Mesenchymal stem cell (in vitro differentiated cells and primary cell): ENCODE results near the gene INTS15.

ENCODE experiments used
- DNase-seq: peaks from one replicate; pipeline ENCODE4 v3.0.0-alpha.2; 2013
- H2AFZ ChIP-seq: one replicate; pipeline ENCODE4 v1.6.1; 2013; ENCODE audit warnings: low read depth, mild to moderate bottlenecking, control low read depth, inconsistent platforms, low read length, moderate library complexity
- H2AK5ac ChIP-seq: 2 replicates; pipeline ENCODE4 v1.6.1; 2013; ENCODE audit warnings: low read length, moderate library complexity, mild to moderate bottlenecking, inconsistent platforms; ENCODE audit not compliant: severe bottlenecking
- H2BK120ac ChIP-seq: one replicate; pipeline ENCODE4 v1.6.1; 2013; ENCODE audit warnings: low read depth, mild to moderate bottlenecking, inconsistent platforms, low read length, moderate library complexity
- H2BK12ac ChIP-seq, 2 experiments: one replicate each; pipeline ENCODE4 v1.6.1; 2013; ENCODE audit warnings: inconsistent platforms in 2 of 2, low read length in 2 of 2, mild to moderate bottlenecking in 2 of 2, moderate library complexity in 2 of 2, control low read depth in 1 of 2
- H2BK15ac ChIP-seq: one replicate; pipeline ENCODE4 v1.6.1; 2013; ENCODE audit warnings: mild to moderate bottlenecking, low read depth, inconsistent platforms; ENCODE audit not compliant: poor library complexity, severe bottlenecking
- H2BK5ac ChIP-seq: 2 replicates; pipeline ENCODE4 v1.6.1; 2013; ENCODE audit warnings: low read depth, mild to moderate bottlenecking, low read length, control low read depth, inconsistent platforms; ENCODE audit not compliant: poor library complexity, severe bottlenecking
- H3K14ac ChIP-seq, 2 experiments: one replicate each; pipeline ENCODE4 v1.6.1; 2013; ENCODE audit warnings: inconsistent platforms in 2 of 2, low read length in 2 of 2, control low read depth in 1 of 2, mild to moderate bottlenecking in 1 of 2, moderate library complexity in 1 of 2
- H3K18ac ChIP-seq, 2 experiments: one replicate each; pipeline ENCODE4 v1.6.1; 2013; ENCODE audit warnings: inconsistent platforms in 2 of 2, low read length in 2 of 2, control low read depth in 1 of 2, low read depth in 1 of 2, mild to moderate bottlenecking in 1 of 2
- H3K23ac ChIP-seq, 2 experiments: one replicate each; pipeline ENCODE4 v1.6.1; 2013; ENCODE audit warnings: inconsistent platforms in 2 of 2, low read length in 2 of 2, mild to moderate bottlenecking in 2 of 2, moderate library complexity in 2 of 2, control low read depth in 1 of 2
- H3K27ac ChIP-seq: 2 replicates; pipeline ENCODE4 v1.5.1; 2013; ENCODE audit warnings: mild to moderate bottlenecking, moderate library complexity, low read length, control low read depth, inconsistent platforms; ENCODE audit not compliant: poor library complexity, severe bottlenecking
- H3K27me3 ChIP-seq, 2 experiments: 2 replicates each; pipeline versions ENCODE4 v1.6.1 to v1.7.0; 2013; ENCODE audit warnings: low read length in 2 of 2, mild to moderate bottlenecking in 2 of 2, moderate library complexity in 2 of 2, control low read depth in 1 of 2, inconsistent platforms in 1 of 2; ENCODE audit not compliant: control insufficient read depth in 1 of 2, insufficient read depth in 1 of 2
- H3K36me3 ChIP-seq, 2 experiments: 2 replicates each; pipeline versions ENCODE4 v1.6.1 to v1.7.0; 2013; ENCODE audit warnings: low read length in 2 of 2, control low read depth in 1 of 2, inconsistent platforms in 1 of 2, low read depth in 1 of 2, mild to moderate bottlenecking in 1 of 2; ENCODE audit not compliant: insufficient read depth in 2 of 2, control insufficient read depth in 1 of 2
- H3K4ac ChIP-seq, 2 experiments: one replicate each; pipeline ENCODE4 v1.6.1; 2013; ENCODE audit warnings: inconsistent platforms in 2 of 2, low read length in 2 of 2, mild to moderate bottlenecking in 2 of 2, moderate library complexity in 2 of 2, control low read depth in 1 of 2, low read depth in 1 of 2
- H3K4me1 ChIP-seq: 2 replicates; pipeline ENCODE4 v1.6.1; 2013; ENCODE audit warnings: low read depth, low read length, control low read depth; ENCODE audit not compliant: control insufficient read depth, insufficient read depth
- H3K4me2 ChIP-seq: 2 replicates; pipeline ENCODE4 v1.6.1; 2013; ENCODE audit warnings: low read length, mild to moderate bottlenecking, inconsistent platforms; ENCODE audit not compliant: poor library complexity, severe bottlenecking
- H3K4me3 ChIP-seq, 2 experiments: 2 replicates each; pipeline versions ENCODE4 v1.5.1 to v1.7.0; 2013; ENCODE audit warnings: low read length in 2 of 2, mild to moderate bottlenecking in 2 of 2, control low read depth in 1 of 2, low read depth in 1 of 2; ENCODE audit not compliant: insufficient read depth in 1 of 2
- H3K79me1 ChIP-seq: replicated peaks from 2 replicates; pipeline ENCODE4 v1.6.1; 2013; ENCODE audit warnings: mild to moderate bottlenecking, control low read depth, low read length, inconsistent platforms; ENCODE audit not compliant: poor library complexity, severe bottlenecking
- H3K9ac ChIP-seq: 2 replicates; pipeline ENCODE4 v1.7.0; 2013; ENCODE audit warnings: mild to moderate bottlenecking, low read length, moderate library complexity
- H3K9me3 ChIP-seq: 2 replicates; pipeline ENCODE4 v1.7.0; 2013; ENCODE audit warnings: mild to moderate bottlenecking, low read length; ENCODE audit not compliant: control insufficient read depth
- H4K8ac ChIP-seq: one replicate; pipeline ENCODE4 v1.6.1; 2013; ENCODE audit warnings: inconsistent platforms, mild to moderate bottlenecking, low read length, moderate library complexity
- H4K91ac ChIP-seq: one replicate; pipeline ENCODE4 v1.6.1; 2013; ENCODE audit warnings: mild to moderate bottlenecking, low read length, inconsistent platforms
- WGBS: methylation state at CpG from one replicate; pipeline ENCODE4 v1.1.7; 2013; ENCODE audit warnings: mixed read lengths; 5-methylcytosine and 5-hydroxymethylcytosine counted together

The INTS15 gene

GRCh38 chr7:6640246-6640721 lies 50.5 kb downstream of the INTS15 start:
- no peak overlapping the region for H2AK5ac ChIP-seq
- H3K4me1 ChIP-seq, result peaks cover 23% of the 10 kb centered on the region
- no peak overlapping the region for H3K4ac ChIP-seq
- H3K27me3 ChIP-seq, result no peaks in the 10 kb centered on the region
- H3K27ac ChIP-seq, result no peak overlapping the region
- no peak overlapping the region for H3K4me3 ChIP-seq
- H2BK15ac ChIP-seq, result no peak overlapping the region
- H2BK5ac ChIP-seq, result no peak overlapping the region
- H3K14ac ChIP-seq, result no peak overlapping the region
- H3K18ac ChIP-seq, result no peak overlapping the region
- no peak overlapping the region for H3K4me2 ChIP-seq
- no peak overlapping the region for H3K23ac ChIP-seq
- DNase-seq, result peak; percentile 50
- H4K91ac ChIP-seq, result no peak overlapping the region
- H4K8ac ChIP-seq, result no peak overlapping the region
- peaks cover 46 to 62% of the 10 kb centered on the region in 2 experiments for H3K36me3 ChIP-seq
- no peak overlapping the region for H2BK120ac ChIP-seq
- peak overlapping the region; percentile 25 for H3K9ac ChIP-seq
- H2BK12ac ChIP-seq, result no peak overlapping the region
- peaks cover 63% of the 10 kb centered on the region for H3K79me1 ChIP-seq
- 77% methylated on average over 11 of the region's 11 CpGs for WGBS
- H2AFZ ChIP-seq, result no peak overlapping the region
- H3K9me3 ChIP-seq, result no peaks in the 10 kb centered on the region

DNA sequence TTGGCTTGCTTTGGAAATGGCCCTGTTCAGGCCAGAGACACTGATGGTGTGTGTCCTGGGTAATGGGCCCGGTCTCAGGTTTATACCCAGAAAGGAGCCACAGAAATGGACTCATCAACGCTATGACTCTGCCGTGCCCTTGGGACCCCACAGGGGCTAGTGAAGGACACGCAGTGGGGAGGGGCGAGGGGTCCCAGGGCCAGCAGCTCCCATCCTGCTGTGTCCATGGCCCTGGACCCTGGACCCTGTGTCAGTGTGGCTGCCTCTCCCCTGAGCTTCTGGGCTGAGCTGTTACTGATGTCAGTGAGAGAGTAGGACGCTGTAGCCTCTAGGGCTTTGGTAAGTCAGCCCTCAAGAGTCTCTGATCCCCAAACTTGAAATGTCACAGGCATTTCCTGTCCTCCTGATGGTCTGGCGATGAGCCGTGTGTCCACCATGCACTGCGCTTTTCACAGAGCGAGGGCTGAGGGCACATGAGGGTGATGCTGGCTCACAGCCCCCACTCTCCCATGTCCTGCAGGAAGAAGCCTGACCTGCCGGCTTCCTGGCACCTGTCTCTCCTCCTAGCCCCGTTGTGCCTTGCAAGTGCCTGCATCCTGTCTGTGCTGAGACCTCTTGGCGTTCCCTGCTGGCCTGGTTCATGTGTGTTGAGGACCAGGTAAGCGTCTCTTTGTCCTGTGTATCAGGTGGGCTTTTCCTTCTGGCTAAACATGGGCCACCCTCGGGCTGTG lies 51.6 kb downstream of the INTS15 start:
- H3K9ac ChIP-seq, result no peak overlapping the region
- H2AK5ac ChIP-seq, result no peak overlapping the region
- H2BK120ac ChIP-seq, result no peak overlapping the region
- no peak for DNase-seq
- H4K8ac ChIP-seq, result no peak overlapping the region
- H3K18ac ChIP-seq, result no peak overlapping the region
- H3K27me3 ChIP-seq, result no peaks in the 10 kb centered on the region
- H3K36me3 ChIP-seq, result peaks cover 53 to 71% of the 10 kb centered on the region in 2 experiments
- no peak overlapping the region for H3K27ac ChIP-seq
- H2BK15ac ChIP-seq, result no peak overlapping the region
- H2BK12ac ChIP-seq, result no peak overlapping the region
- no peaks in the 10 kb centered on the region for H3K9me3 ChIP-seq
- H3K4me1 ChIP-seq, result peaks cover 20% of the 10 kb centered on the region
- no peak overlapping the region for H3K23ac ChIP-seq
- no peak overlapping the region for H3K4me3 ChIP-seq
- 94% methylated on average over 15 of the region's 15 CpGs for WGBS
- no peak overlapping the region for H3K4me2 ChIP-seq
- no peak overlapping the region for H4K91ac ChIP-seq
- H3K79me1 ChIP-seq, result peaks cover 64% of the 10 kb centered on the region
- H2BK5ac ChIP-seq, result no peak overlapping the region
- no peak overlapping the region for H3K4ac ChIP-seq
- H3K14ac ChIP-seq, result no peak overlapping the region
- H2AFZ ChIP-seq, result no peak overlapping the region

DNA sequence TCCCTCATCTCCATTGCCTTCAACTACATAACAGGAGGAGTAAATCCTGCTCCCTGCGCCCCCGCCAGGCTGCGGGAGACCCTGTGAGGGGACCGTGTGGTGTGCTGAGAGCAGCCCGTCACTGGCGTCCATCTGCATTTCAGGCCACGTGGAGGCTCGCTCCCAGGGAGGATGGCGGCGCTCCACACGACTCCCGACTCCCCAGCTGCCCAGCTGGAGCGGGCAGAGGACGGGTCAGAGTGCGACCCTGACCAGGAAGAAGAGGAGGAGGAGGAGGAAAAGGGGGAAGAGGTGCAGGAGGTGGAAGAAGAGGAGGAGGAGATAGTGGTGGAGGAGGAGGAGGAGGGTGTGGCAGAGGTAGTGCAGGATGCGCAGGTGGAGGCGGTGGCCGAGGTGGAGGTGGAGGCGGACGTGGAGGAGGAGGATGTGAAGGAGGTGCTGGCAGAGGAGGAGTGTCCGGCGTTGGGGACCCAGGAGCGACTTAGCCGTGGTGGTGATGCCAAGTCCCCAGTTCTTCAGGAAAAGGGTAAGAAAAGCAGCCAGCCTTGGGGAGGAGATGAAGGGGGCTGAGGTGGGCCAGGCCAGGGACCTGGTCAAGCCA lies 52.5 kb downstream of the INTS15 start:
- Histone ChIP-seq H3K4me3 (no peak overlapping the region), H3K27ac (no peak overlapping the region), H3K18ac (no peak overlapping the region), H2AFZ (no peak overlapping the region), H2BK5ac (no peak overlapping the region), H3K36me3 (peaks cover 60 to 80% of the 10 kb centered on the region in 2 experiments), H3K14ac (no peak overlapping the region), H3K27me3 (no peaks in the 10 kb centered on the region), H3K4me1 (peaks cover 16% of the 10 kb centered on the region), H3K9ac (no peak overlapping the region), H3K23ac (no peak overlapping the region), H2AK5ac (no peak overlapping the region), H3K9me3 (no peaks in the 10 kb centered on the region), H2BK12ac (no peak overlapping the region), H2BK120ac (no peak overlapping the region), H2BK15ac (no peak overlapping the region), H3K79me1 (peaks cover 66% of the 10 kb centered on the region), H3K4ac (no peak overlapping the region), H4K8ac (no peak overlapping the region), H4K91ac (peak overlapping the region; percentile 61), H3K4me2 (no peak overlapping the region)
- no peak for DNase-seq
- WGBS, result 95% methylated on average over 24 of the region's 24 CpGs

- no peak overlapping the region for H4K8ac ChIP-seq
- H2BK15ac ChIP-seq, result no peak overlapping the region
- H2BK5ac ChIP-seq, result no peak overlapping the region
- H3K79me1 ChIP-seq, result peaks cover 73% of the 10 kb centered on the region
- peaks cover 66 to 87% of the 10 kb centered on the region in 2 experiments for H3K36me3 ChIP-seq
- H2BK12ac ChIP-seq, result no peak overlapping the region
- H3K14ac ChIP-seq, result no peak overlapping the region
- H3K9me3 ChIP-seq, result no peaks in the 10 kb centered on the region
- peaks cover 13% of the 10 kb centered on the region for H3K4me1 ChIP-seq
- H2AK5ac ChIP-seq, result no peak overlapping the region
- no peak overlapping the region for H3K4me2 ChIP-seq
- H3K23ac ChIP-seq, result no peak overlapping the region
- DNase-seq, result no peak
- H3K27ac ChIP-seq, result no peak overlapping the region
- no peak overlapping the region for H3K4me3 ChIP-seq
- WGBS, result 98% methylated on average over 22 of the region's 22 CpGs
- H2BK120ac ChIP-seq, result no peak overlapping the region
- no peak overlapping the region for H3K18ac ChIP-seq
- H3K9ac ChIP-seq, result no peak overlapping the region
- no peak overlapping the region for H3K4ac ChIP-seq
- no peaks in the 10 kb centered on the region for H3K27me3 ChIP-seq
- H4K91ac ChIP-seq, result no peak overlapping the region
- no peak overlapping the region for H2AFZ ChIP-seq
Measured at GRCh38 chr7:6642861-6643640, 53.2 kb downstream of the INTS15 start.
